GM18861 (cell line): ENCODE measurements around the gene TBC1D5.
"Not testable (repeated sequence)": the region's sequence is repeated elsewhere in the genome, so short reads cannot be mapped to it uniquely, and the experiment has no call there.

ENCODE experiments used
- ATAC-seq: cut with Tn5 transposase; IDR thresholded peaks from one replicate; pipeline ENCODE4 v1.9.1; 2021; ENCODE audit not compliant: unreplicated experiment

TBC1D5 gene

GRCh38 chr3:17742102-17742879 is at the start of gene TBC1D5:
TBC1D5 (minus strand) TSS chr3:17742631; CDS start chr3:17508570, 234,061 bp downstream.
- ATAC-seq: peak; percentile 72

GRCh38 chr3:17783426-17783825 is 41.0 kb upstream of the TBC1D5 start:
- no peak for ATAC-seq

- no peak for ATAC-seq
Measured at GRCh38 chr3:17782751-17783150, 40.3 kb upstream of the TBC1D5 start.

- not testable (repeated sequence) for ATAC-seq
Measured at GRCh38 chr3:17780369-17780768, 37.9 kb upstream of the TBC1D5 start.

GRCh38 chr3:17779304-17780250 is 37.1 kb upstream of the TBC1D5 start:
- ATAC-seq: not testable (repeated sequence)

- ATAC-seq: not testable (repeated sequence)
Measured at GRCh38 chr3:17777326-17777725, 34.9 kb upstream of the TBC1D5 start.

GRCh38 chr3:17775073-17775472 is 32.6 kb upstream of the TBC1D5 start:
- ATAC-seq: no peak

GRCh38 chr3:17774180-17774910 is 31.9 kb upstream of the TBC1D5 start:
- ATAC-seq: not testable (repeated sequence)

- ATAC-seq: no peak
Measured at GRCh38 chr3:17772556-17772955, 30.1 kb upstream of the TBC1D5 start.

GRCh38 chr3:17771177-17772017 is 29.0 kb upstream of the TBC1D5 start:
- no peak for ATAC-seq

GRCh38 chr3:17770682-17771081 is 28.3 kb upstream of the TBC1D5 start:
- no peak for ATAC-seq

- ATAC-seq: peak; percentile 94
Measured at GRCh38 chr3:17765819-17766472, 23.5 kb upstream of the TBC1D5 start.

- no peak for ATAC-seq
Measured at GRCh38 chr3:17761563-17761962, 19.1 kb upstream of the TBC1D5 start.

- ATAC-seq: no peak
Measured at GRCh38 chr3:17759901-17760300, 17.5 kb upstream of the TBC1D5 start.

- no peak for ATAC-seq
Measured at GRCh38 chr3:17755836-17756235, 13.4 kb upstream of the TBC1D5 start.

GRCh38 chr3:17753632-17753992 is 11.2 kb upstream of the TBC1D5 start:
- no peak for ATAC-seq

- ATAC-seq: no peak
Measured at GRCh38 chr3:17752876-17753631, 10.6 kb upstream of the TBC1D5 start.

- no peak for ATAC-seq
Measured at GRCh38 chr3:17752436-17752835, 10.0 kb upstream of the TBC1D5 start.

- ATAC-seq: peak; percentile 23
Measured at GRCh38 chr3:17749705-17750293, 7.4 kb upstream of the TBC1D5 start.
